Erythroblast (primary cell): ENCODE measurements around the gene TNNC2.
"Not testable (repeated sequence)": the region's sequence is repeated elsewhere in the genome, so short reads cannot be mapped to it uniquely, and the experiment has no call there.

Experiments
- GATA1 ChIP-seq: IDR thresholded peaks from 2 replicates; pipeline ENCODE4 v1.6.1; 2011; ENCODE audit warnings: low read depth, mild to moderate bottlenecking, control low read depth, low read length, moderate library complexity
- POLR2A ChIP-seq: IDR thresholded peaks from 2 replicates; pipeline ENCODE4 v1.6.1; 2011; ENCODE audit warnings: mild to moderate bottlenecking, low read length

- not testable (repeated sequence) for TF ChIP-seq POLR2A, GATA1
Measured at GRCh38 chr20:45797955-45798354, 29.2 kb downstream of the TNNC2 start.
